MCF 10A (cell line): ENCODE measurements around the gene IFI27L1. TPM values are rescaled to one million over a fixed set of nuclear protein-coding genes. Genes with fewer than 3 reads are reported as not detected.

Experiments
- BruUV-seq: library from RNA; stranded (reverse); fragments of 400-500 nt; replicated peaks from 2 replicates; lab custom pipeline; 2021; lab: Mats Ljungman, UMichigan
- CTCF ChIA-PET: fragments of 300-600 bp; sonication (Branson Sonifier 250); formaldehyde crosslinking; extraction: SDS; loops from one replicate; lab custom pipeline; 2021; ENCODE audit warnings: antibody characterized with exemption, inconsistent platforms; lab: Yijun Ruan, JAX
- POLR2A ChIA-PET: fragments of 300-600, 350-650 bp; sonication (Branson Sonifier 250); formaldehyde crosslinking; extraction: SDS; loops from one replicate; lab custom pipeline; 2020; ENCODE audit warnings: antibody characterized with exemption, inconsistent platforms; lab: Yijun Ruan, JAX
- DNase-seq: peaks from one replicate; pipeline ENCODE4 v3.0.0-alpha.2; 2018; ENCODE audit not compliant: unreplicated experiment
- H3K27ac Mint-ChIP-seq: one replicate; pipeline ENCODE4 v1.8.0; 2022; ENCODE audit warnings: mild to moderate bottlenecking, low read depth, mixed read lengths; ENCODE audit not compliant: unreplicated experiment
- H3K27me3 Mint-ChIP-seq: one replicate; pipeline ENCODE4 v1.8.0; 2022; ENCODE audit warnings: mixed read lengths; ENCODE audit not compliant: insufficient read depth, unreplicated experiment
- H3K36me3 Mint-ChIP-seq: one replicate; pipeline ENCODE4 v1.8.0; 2022; ENCODE audit warnings: mild to moderate bottlenecking, moderate library complexity, mixed read lengths; ENCODE audit not compliant: insufficient read depth, unreplicated experiment
- H3K4me1 Mint-ChIP-seq: one replicate; pipeline ENCODE4 v1.8.0; 2022; ENCODE audit warnings: mixed read lengths; ENCODE audit not compliant: insufficient read depth, unreplicated experiment
- H3K4me3 Mint-ChIP-seq: one replicate; pipeline ENCODE4 v1.8.0; 2022; ENCODE audit warnings: mild to moderate bottlenecking, moderate library complexity, mixed read lengths; ENCODE audit not compliant: unreplicated experiment
- H3K9me3 Mint-ChIP-seq: one replicate; pipeline ENCODE4 v1.8.0; 2022; ENCODE audit warnings: mixed read lengths; ENCODE audit not compliant: unreplicated experiment
- CTCF ChIP-seq: fragments of 200-600 bp; IDR thresholded peaks from one replicate; pipeline ENCODE4 v1.8.0; 2022; ENCODE audit warnings: antibody characterized with exemption, mild to moderate bottlenecking; ENCODE audit not compliant: unreplicated experiment
- intact Hi-C: fragments of 100-400 bp; cut with micrococcal nuclease; formaldehyde crosslinking; loops from 2 replicates; pipeline ENCODE4 v1.14.1; 2022
- total RNA-seq: library from RNA; stranded (reverse); gene quantifications from 2 replicates; pipeline ENCODE4 v1.2.3, GENCODE V29; 2022

The IFI27L1 gene
- total RNA-seq, 1 experiment from 2014 or later = 18.4 TPM

GRCh38 chr14:94145902-94146527 lies 64.9 kb downstream of the IFI27L1 start:
- Mint-ChIP-seq H3K4me3 (no peak overlapping the region), H3K4me1 (peaks cover 12% of the 10 kb centered on the region), H3K9me3 (no peaks in the 10 kb centered on the region), H3K36me3 (no peaks in the 10 kb centered on the region), H3K27me3 (peaks cover 30% of the 10 kb centered on the region), H3K27ac (no peak overlapping the region)
- intact Hi-C loops = no loop called here
- DNase-seq = peak; percentile 28
- TF ChIP-seq CTCF = no peak
- BruUV-seq = no TSS peak
- POLR2A ChIA-PET = interaction anchor here (0.9 kb wide), 1 partner anchor 120 kb away, joined by 5 read pairs; the partner anchor contains the start of gene OTUB2
- CTCF ChIA-PET = interaction anchor here (0.7 to 1.1 kb wide), 2 partner anchors 9 to 35 kb away, joined by 3 to 4 read pairs; no protein-coding TSS in a partner anchor

Other genes with a start within 250 kb of the IFI27L1 start
- gene FAM181A, start 154.0 kb upstream of the IFI27L1 start, total RNA-seq = not detected in 2 replicates
- not detected in 2 replicates for gene ASB2, start 104.7 kb upstream of the IFI27L1 start, total RNA-seq
- not detected in 2 replicates for gene CCDC197, start 84.0 kb upstream of the IFI27L1 start, total RNA-seq
- gene OTUB2, start 55.0 kb upstream of the IFI27L1 start, total RNA-seq = 1.2 and 1.8 TPM in 2 replicates
- gene DDX24, start 108 bp upstream of the IFI27L1 start, total RNA-seq = 126 and 135 TPM in 2 replicates
- gene IFI27, start 29.4 kb downstream of the IFI27L1 start, total RNA-seq = 0.63 and 2.0 TPM in 2 replicates
- 44.3 and 59.3 TPM in 2 replicates for gene IFI27L2, start 48.3 kb downstream of the IFI27L1 start, total RNA-seq
- gene PPP4R4, start 93.0 kb downstream of the IFI27L1 start, total RNA-seq = 0.66 and 0.91 TPM in 2 replicates
- gene SERPINA10, start 212.0 kb downstream of the IFI27L1 start, total RNA-seq = not detected in 2 replicates
- not detected in 2 replicates for gene SERPINA6, start 242.0 kb downstream of the IFI27L1 start, total RNA-seq